Progenitor cell of endocrine pancreas (in vitro differentiated cells): ENCODE data around the gene AGPAT1. TPM values are rescaled to one million over a fixed set of nuclear protein-coding genes. Genes with fewer than 3 reads are reported as not detected.

Experiments used
- DNase-seq: peaks from one replicate; pipeline ENCODE4 v3.0.0; 2021; ENCODE audit warnings: low spot score; ENCODE audit not compliant: unreplicated experiment
- H3K27ac Mint-ChIP-seq: 2 replicates; pipeline ENCODE4 v1.8.0; 2021; ENCODE audit warnings: mild to moderate bottlenecking, moderate library complexity, mixed read lengths
- H3K27me3 Mint-ChIP-seq: 2 replicates; pipeline ENCODE4 v1.8.0; 2021; ENCODE audit warnings: mixed read lengths
- H3K36me3 Mint-ChIP-seq: 2 replicates; pipeline ENCODE4 v1.8.0; 2022; ENCODE audit warnings: mixed read lengths; ENCODE audit not compliant: insufficient read depth
- H3K4me1 Mint-ChIP-seq: 2 replicates; pipeline ENCODE4 v1.8.0; 2021; ENCODE audit warnings: low read depth, mixed read lengths
- H3K4me3 Mint-ChIP-seq: 2 replicates; pipeline ENCODE4 v1.8.0; 2021; ENCODE audit warnings: low read depth, mild to moderate bottlenecking, moderate library complexity, mixed read lengths
- H3K9me3 Mint-ChIP-seq: 2 replicates; pipeline ENCODE4 v1.8.0; 2021; ENCODE audit warnings: low read depth, mixed read lengths
- CTCF ChIP-seq: fragments of 200-600 bp; sonication (generic); IDR thresholded peaks from one replicate; pipeline ENCODE4 v1.5.0; 2021; ENCODE audit warnings: antibody characterized with exemption, mild to moderate bottlenecking; ENCODE audit not compliant: unreplicated experiment
- long read RNA-seq: library from polyadenylated mRNA; unstranded; transcript quantifications from one replicate; pipeline ENCODE4 v2.0.0, GENCODE V29; 2020
- total RNA-seq: library from RNA; stranded (reverse); gene quantifications from 2 replicates; pipeline ENCODE4 v1.2.1, GENCODE V29; 2021

Gene AGPAT1
- total RNA-seq = 94.1 and 102 TPM in 2 replicates
- long read RNA-seq, transcript AGPAT1-206 (7 exons, 2,496 nt) = major isoform, 6 of 18 reads
- long read RNA-seq, partial matches to known transcripts = 2 of 18 reads
- long read RNA-seq, other reads (novel, unspliced or antisense) = 4 of 18 reads

- peak within 1 kb of the TSS; percentile 100 for H3K27ac Mint-ChIP-seq
- H3K36me3 Mint-ChIP-seq = peaks cover 13% of the 10 kb centered on the region
- H3K9me3 Mint-ChIP-seq = no peaks in the 10 kb centered on the region
- H3K4me1 Mint-ChIP-seq = peaks cover 51% of the 10 kb centered on the region
- peak within 1 kb of the TSS; percentile 91 for H3K4me3 Mint-ChIP-seq
- no peaks in the 10 kb centered on the region for H3K27me3 Mint-ChIP-seq
- TF ChIP-seq CTCF = no peak
- peak; percentile 89 for DNase-seq
These were observed at the start of gene AGPAT1 for GRCh38 chr6:32175711-32176475. TSS of gene AGPAT1 (minus strand) at chr6:32176084. CDS start at chr6:32171496, 4,588 bp downstream.

- Mint-ChIP-seq H3K36me3 (no peaks in the 10 kb centered on the region), H3K27me3 (peaks cover 24% of the 10 kb centered on the region), H3K27ac (no peak overlapping the region), H3K9me3 (no peaks in the 10 kb centered on the region), H3K4me3 (no peak overlapping the region), H3K4me1 (no peaks in the 10 kb centered on the region)
- TF ChIP-seq CTCF = no peak
- no peak for DNase-seq
These were observed 48.8 kb upstream of the AGPAT1 start for GRCh38 chr6:32224696-32225095.

GRCh38 chr6:32223258-32224235, 47.7 kb upstream of the AGPAT1 start, which contains the start of gene NOTCH4:
TSS of gene NOTCH4 (minus strand) at chr6:32224067. CDS start at chr6:32223928, 139 bp downstream.
- Mint-ChIP-seq H3K27ac (peak within 1 kb of the TSS; percentile 67), H3K4me3 (no peak within 1 kb of the TSS), H3K27me3 (peaks cover 30% of the 10 kb centered on the region), H3K4me1 (no peaks in the 10 kb centered on the region), H3K9me3 (no peaks in the 10 kb centered on the region), H3K36me3 (no peaks in the 10 kb centered on the region)
- TF ChIP-seq CTCF = no peak
- no peak for DNase-seq

GRCh38 chr6:32222333-32223230, 46.7 kb upstream of the AGPAT1 start:
- H3K27ac Mint-ChIP-seq = no peak overlapping the region
- DNase-seq = no peak
- no peak overlapping the region for H3K4me3 Mint-ChIP-seq
- no peaks in the 10 kb centered on the region for H3K36me3 Mint-ChIP-seq
- no peaks in the 10 kb centered on the region for H3K9me3 Mint-ChIP-seq
- peaks cover 34% of the 10 kb centered on the region for H3K27me3 Mint-ChIP-seq
- no peaks in the 10 kb centered on the region for H3K4me1 Mint-ChIP-seq
- TF ChIP-seq CTCF = no peak
